Fibroblast of pulmonary artery (primary cell): ENCODE data around the gene GCKR.
"Not testable (repeated sequence)": the region's sequence is repeated elsewhere in the genome, so short reads cannot be mapped to it uniquely, and the experiment has no call there.

ENCODE experiments used
- DNase-seq: peaks from one replicate; pipeline ENCODE4 v3.0.0-alpha.2; 2010; ENCODE audit warnings: low read depth
- H3K4me3 ChIP-seq: replicated peaks from 2 replicates; pipeline ENCODE4 v1.5.1; 2011; ENCODE audit warnings: low read depth, mild to moderate bottlenecking, control low read depth, low read length, moderate library complexity
- TF ChIP-seq, protein P1 (sequence below): IDR thresholded peaks from 2 replicates; pipeline ENCODE4 v1.5.1; 2011; ENCODE audit warnings: mild to moderate bottlenecking, control low read depth, low read length, inconsistent platforms; ENCODE audit errors: missing control alignments

GCKR gene

GRCh38 chr2:27522400-27522945 lies 25.8 kb downstream of the GCKR start:
- no peak for DNase-seq
- TF ChIP-seq, protein P1, sequence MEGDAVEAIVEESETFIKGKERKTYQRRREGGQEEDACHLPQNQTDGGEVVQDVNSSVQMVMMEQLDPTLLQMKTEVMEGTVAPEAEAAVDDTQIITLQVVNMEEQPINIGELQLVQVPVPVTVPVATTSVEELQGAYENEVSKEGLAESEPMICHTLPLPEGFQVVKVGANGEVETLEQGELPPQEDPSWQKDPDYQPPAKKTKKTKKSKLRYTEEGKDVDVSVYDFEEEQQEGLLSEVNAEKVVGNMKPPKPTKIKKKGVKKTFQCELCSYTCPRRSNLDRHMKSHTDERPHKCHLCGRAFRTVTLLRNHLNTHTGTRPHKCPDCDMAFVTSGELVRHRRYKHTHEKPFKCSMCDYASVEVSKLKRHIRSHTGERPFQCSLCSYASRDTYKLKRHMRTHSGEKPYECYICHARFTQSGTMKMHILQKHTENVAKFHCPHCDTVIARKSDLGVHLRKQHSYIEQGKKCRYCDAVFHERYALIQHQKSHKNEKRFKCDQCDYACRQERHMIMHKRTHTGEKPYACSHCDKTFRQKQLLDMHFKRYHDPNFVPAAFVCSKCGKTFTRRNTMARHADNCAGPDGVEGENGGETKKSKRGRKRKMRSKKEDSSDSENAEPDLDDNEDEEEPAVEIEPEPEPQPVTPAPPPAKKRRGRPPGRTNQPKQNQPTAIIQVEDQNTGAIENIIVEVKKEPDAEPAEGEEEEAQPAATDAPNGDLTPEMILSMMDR: no peak

GRCh38 chr2:27527182-27527581 lies 30.5 kb downstream of the GCKR start:
- peak; percentile 13 for DNase-seq
- no peak overlapping the region for H3K4me3 ChIP-seq
- TF ChIP-seq, protein P1: no peak

More at GRCh38 chr2:27522400-27522945, 25.8 kb downstream of the GCKR start:
- no peak overlapping the region for H3K4me3 ChIP-seq

- TF ChIP-seq, protein P1: no peak
- no peak overlapping the region for H3K4me3 ChIP-seq
- DNase-seq: no peak
These were observed 35.3 kb downstream of the GCKR start for GRCh38 chr2:27531983-27532382.

- no peak for DNase-seq
- TF ChIP-seq, protein P1: no peak
- H3K4me3 ChIP-seq: no peak overlapping the region
These were observed 40.6 kb downstream of the GCKR start for GRCh38 chr2:27537287-27537686.

- DNase-seq, H3K4me3 ChIP-seq: not testable (repeated sequence)
These were observed 42.3 kb downstream of the GCKR start for GRCh38 chr2:27538839-27539450.

DNA sequence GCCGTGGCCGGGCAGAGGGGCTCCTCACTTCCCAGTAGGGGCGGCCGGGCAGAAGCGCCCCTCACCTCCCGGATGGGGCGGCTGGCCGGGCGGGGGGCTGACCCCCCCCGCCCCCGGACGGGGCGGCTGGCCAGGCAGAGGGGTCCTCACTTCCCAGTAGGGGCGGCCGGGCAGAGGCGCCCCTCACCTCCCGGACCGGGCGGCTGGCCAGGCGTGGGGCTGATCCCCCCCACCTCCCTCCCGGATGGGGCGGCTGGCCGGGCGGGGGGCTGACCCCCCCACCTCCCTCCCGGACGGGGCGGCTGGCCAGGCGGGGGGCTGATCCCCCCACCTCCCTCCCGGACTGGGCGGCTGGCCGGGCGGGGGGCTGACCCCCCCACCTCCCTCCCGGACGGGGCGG lies 43.0 kb downstream of the GCKR start:
- DNase-seq, H3K4me3 ChIP-seq: not testable (repeated sequence)

GRCh38 chr2:27544143-27544821 lies 47.6 kb downstream of the GCKR start:
- DNase-seq: no peak
- TF ChIP-seq, protein P1: no peak
- H3K4me3 ChIP-seq: no peak overlapping the region
